GM18868 (cell line): Measurements from ENCODE around the gene MMP12.

ENCODE experiments used
- ATAC-seq: cut with Tn5 transposase; IDR thresholded peaks from one replicate; pipeline ENCODE4 v1.9.1; 2021; ENCODE audit warnings: mild to moderate bottlenecking, moderate library complexity; ENCODE audit not compliant: unreplicated experiment

Gene MMP12

DNA sequence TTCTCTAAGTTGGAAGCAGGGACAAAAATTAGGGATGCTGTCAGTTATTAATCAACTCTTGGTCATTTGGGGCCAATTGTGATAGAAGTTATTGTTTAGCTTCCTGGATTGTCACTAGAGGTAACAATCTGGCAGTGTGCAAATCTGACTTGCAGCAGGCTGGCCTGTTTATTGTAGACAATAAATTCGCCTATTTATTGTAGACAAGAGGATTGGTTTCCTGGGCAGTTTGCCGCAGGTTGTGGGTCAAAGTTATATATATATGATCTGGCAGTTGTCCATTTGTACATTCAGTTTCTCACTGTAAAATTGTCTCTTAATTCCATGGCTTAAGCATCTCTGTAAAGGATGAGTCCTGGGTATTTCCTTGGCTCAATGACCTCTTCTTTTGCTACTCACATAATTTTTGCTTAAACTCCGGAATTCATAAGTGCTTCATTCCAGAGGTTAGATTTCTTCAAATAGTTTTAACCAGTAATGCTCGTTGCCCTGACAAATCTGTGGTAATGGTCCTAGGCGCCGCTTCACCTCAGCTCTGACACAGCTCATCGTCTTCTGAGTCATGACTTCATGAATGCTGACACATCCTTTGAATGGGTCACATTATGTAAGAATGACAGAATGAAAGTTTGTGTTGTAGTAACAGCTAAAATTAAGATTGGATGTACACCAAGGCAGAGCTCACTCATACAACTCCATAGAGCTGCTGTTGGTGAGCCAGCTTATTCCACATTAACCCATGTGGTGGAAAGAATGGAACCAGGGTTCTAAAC is 23.6 kb downstream of the MMP12 start:
- no peak for ATAC-seq

DNA sequence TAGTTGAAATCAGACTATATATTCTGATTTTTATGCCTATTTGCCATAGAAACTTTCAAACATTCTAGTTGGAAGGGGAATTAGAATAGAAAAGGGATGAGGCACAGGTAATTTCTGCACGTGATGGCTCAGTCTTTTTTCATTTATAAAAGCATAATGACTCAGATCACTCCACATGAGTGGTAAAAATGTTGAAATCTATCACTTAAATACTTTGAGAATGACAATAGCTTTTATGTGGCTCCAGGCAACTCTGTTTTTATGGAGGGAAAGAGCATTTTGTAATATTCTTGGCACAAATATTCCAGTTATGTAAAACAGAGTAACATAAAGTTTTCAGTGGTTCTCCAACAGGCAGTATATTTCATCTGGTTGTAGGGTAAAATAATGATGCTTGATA is 25.5 kb downstream of the MMP12 start:
- no peak for ATAC-seq

DNA sequence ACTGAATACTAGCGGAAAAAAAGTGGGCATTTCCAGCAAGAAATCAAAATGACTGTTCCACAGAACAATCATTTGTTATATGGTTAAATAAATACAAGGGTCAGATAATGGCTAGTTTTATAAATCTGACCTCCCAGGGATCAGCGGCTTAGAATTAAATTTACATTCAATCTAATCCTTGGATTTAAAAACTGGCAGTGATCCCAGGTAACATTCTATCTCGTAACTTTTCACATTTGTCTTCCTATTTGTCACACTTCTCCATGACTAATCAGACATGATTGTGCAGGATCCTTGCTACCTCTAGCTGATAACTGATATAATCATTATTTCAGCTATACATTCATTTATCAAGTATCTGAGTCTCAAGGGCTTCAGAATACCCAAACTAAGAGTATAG is 28.5 kb downstream of the MMP12 start:
- ATAC-seq = no peak

DNA sequence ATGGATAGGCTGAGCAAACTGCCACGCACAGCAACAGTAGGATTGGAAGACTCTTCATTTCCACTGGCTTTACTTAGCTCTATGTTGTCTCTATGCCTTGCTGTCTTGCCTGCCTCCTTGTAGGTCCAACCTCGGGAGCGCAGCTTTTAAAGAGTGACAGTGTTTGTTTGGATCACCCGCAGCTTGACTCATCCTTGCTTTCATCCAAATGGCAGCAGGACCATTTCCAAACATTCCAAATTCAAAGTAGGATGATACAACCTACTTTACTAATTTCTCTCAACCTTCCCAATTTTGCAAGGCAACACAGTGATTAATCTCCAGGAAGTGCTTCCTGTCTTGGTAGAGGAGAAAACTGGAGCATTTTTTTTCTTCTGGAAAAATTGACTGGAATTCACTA is 31.3 kb downstream of the MMP12 start, which contains the start of gene MMP3:
TSS of gene MMP3 (minus strand) at position 121 of the 400 bp plus-strand sequence. CDS start at position 58, 63 bp downstream.
- ATAC-seq = no peak

DNA sequence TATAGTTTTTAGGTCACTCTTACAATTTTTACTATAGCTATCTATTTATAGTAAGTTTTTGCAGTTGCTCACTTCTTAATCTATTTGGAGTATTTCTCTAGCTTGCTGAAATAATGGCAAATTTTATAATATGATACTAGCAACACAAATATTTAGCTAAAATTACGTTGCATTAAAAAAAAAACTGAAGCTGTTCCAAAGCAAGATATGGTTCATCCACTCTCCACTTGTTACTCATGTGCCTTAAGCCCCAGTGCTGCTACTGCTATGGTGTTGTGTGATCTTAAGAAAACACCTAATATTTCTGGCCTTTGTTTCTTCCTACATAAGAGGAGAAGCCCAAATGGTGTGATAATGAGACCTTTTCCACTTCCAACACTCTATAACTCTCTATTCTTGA is 31.9 kb downstream of the MMP12 start:
- ATAC-seq = no peak

DNA sequence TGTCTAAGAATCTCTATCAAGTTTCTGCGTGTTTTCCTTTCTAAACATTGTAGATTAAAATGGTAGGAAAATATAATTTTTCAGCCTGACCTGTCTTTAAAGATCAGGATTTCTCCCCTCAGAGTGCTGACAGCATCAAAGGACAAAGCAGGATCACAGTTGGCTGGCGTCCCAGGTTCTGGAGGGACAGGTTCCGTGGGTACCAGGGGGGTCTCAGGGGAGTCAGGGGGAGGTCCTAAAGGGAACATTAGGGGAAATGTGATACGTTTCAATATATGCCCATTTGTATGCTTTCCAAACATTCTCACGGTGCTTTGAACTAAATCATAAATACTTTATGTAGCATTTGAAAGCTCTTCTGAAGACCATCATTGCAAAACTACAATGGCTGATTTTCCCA is 34.8 kb downstream of the MMP12 start:
- no peak for ATAC-seq

DNA sequence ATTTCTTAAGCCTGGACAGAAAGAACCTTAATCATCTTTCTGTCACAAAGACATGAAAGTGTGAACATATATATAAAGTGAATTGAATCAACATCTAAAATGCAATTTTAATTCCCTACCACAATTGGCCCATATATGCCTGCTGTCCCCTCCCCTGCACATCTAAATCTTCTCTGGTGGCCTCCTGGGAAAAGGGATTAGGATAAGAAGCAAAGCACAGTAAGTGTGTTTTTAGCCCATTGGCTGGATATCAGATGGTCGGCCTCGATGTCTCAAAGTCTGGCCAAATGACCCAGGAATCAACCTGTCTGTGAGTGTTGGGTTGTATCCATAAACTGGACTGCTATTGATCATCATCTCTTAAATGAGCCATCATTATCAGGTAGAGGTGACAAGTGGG is 37.1 kb downstream of the MMP12 start:
- no peak for ATAC-seq

DNA sequence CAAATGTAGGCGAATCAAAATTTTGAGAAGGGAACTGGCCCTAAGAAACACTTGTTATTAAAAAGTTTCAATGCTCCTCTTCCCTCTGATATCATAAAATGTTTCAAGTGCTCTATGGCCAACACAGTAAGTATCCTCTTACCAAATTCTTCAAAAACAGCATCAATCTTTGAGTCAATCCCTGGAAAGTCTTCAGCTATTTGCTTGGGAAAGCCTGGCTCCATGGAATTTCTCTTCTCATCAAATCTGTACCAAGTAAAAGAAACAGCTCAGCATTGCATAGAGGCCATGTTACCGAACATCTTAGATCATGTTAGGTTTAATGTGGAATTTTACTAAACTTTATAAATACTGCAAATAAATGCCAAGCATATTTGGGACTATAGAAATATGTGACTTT is 37.6 kb downstream of the MMP12 start:
- ATAC-seq = no peak

DNA sequence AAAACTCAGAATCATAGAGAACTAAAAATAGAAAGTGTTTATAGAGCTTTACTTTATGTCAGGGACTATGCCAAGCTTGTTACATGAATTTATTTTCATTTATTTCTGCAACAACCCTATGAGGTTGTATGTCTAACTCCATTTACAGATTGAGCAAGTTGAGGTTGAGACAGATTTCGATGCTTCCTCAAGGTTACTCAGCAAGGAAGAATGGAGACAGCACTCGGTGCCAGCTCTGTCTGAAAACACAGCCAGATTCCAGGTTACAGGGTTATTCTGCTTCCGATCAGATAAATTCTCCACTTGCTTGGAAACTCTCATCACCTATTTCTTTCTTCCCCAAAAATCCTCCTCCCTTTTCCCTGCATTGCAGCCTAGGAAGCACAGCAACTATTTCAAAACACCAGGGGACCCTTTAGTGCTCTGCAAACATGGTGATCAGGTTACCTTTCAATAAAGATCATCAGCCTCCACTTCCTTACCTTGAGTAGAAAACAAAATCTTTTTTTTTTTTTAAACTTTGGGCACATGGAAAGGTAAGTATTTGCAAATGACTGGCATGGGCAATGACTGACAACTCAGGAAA is 38.4 kb downstream of the MMP12 start:
- no peak for ATAC-seq

DNA sequence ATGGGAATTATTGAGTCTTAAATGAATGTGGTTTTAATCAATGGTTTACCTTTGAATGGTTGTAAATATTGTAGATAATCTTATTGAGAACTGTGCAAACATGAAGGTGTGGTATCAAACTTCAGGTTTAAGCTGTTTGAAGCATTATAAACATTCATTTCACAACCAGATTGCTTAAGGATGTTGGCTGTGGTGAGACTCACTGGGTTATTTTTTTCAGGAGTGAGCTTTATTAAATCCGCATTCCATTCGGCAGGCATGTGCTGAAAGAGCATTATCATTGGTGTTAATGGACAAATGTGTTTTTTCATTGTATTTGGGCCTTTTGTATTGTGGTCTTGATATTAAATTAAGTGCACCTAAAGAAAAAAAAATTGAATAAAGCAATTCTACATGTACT is 41.1 kb downstream of the MMP12 start:
- ATAC-seq = no peak

DNA sequence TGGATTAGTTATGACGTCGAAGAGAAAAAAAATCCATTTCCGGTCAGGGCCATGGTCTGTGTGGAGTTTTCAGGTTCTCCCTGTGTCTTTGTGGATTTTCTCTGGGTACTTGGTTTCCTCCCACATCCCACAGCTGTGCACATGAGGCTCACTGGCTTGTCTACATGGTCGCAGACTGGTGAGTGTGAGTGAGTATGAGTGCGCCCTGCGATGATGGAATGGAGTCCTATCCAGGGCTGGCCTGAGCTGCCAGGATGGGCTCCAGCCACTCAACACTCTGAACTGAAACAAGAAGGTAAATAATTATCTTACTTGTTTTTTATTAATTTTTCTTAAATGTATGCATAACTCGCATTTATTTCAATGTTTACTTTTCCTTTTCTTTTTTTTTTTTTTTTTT is 42.2 kb downstream of the MMP12 start:
- no peak for ATAC-seq

DNA sequence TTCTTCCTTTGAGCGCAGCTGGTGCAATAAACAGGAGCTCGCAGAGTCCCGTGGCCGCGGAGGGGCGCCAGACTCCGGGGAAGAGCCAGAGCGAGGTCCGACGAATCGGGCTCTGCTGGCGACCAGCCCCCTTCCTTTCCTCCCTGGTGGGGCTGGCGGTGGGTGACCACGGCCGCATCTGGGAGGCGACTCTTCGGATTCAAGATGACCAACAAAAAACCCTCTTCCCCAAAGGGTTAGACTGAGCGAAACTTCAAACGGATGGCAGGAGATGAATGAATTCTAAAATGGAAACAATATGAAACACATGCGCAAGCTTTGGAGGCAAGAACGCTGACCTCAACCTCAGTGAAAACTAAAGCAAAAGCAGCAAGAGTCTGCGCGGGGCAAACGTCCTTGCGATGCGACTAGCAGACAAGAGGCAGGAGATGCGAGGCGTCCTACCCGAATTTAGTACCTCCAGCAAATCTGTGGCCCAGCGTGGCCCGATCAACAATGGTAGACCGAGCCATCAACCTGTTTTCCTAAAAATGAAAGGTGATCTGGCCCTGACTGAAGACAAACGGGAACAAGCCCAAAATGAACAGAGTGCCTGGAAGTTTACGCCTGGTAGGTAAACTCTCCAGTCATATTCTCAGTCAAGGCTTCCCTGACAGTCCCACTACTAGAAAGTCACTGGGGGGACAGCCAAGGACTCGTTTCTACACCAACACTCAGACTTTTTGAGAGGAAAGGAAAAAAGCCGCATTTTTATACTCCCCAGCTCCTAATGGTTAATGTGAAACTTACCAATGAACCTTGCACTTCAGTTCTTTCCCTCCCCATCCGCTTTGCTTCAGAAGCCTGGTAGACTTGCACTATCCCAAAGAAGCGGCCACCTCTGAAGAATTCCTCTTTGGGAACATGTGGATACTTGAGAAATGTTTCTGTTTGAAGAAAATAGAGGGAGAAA is 43.0 kb downstream of the MMP12 start:
- no peak for ATAC-seq

DNA sequence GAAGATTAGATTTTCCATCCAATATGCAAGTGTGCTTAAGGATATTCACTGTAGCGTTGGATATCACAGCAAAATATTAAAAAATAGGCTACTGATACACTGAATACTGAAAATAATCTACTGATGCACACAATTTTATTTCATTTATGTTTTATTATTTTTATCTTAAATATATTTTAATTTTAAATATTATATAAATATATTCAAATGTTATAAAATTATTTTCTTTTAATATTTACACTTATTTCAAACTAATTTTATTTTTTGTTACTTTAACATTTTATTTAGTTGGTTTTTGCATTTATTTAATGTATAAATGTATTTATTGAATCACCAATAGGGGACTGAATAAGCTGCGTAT is 43.7 kb downstream of the MMP12 start:
- ATAC-seq = no peak

DNA sequence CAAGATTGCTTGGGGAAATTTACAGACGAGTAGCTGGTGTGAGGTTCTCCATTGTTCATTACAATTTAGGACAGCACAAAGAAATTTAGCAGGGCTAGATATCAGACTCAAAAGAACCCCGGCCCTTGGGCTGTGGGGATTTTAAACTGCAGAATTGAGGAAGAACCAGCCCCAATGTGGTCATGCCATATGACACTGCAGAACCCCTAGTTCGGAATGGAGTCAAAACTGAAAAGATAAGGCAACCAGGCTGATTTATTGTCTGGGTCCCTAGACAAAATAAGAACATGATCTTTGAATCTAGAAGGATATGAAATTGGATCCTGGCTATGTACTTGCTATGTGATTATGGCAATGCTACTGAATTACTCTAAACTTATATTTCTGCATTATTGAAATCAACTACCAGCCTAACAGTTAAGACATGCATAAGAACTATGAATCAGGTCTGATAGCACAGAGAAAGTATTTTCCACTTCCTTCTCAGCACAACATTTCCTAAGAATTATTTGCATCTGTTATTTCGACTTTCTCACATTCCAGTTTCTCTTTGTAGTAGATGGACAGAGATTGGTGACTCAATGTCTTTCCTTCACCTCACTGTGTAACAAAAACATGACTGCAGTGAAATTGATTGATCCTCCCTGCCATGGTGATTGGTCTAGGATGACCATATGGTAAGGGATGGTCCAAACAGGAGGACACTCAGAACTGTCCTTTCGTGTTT is 44.6 kb downstream of the MMP12 start:
- ATAC-seq = no peak

DNA sequence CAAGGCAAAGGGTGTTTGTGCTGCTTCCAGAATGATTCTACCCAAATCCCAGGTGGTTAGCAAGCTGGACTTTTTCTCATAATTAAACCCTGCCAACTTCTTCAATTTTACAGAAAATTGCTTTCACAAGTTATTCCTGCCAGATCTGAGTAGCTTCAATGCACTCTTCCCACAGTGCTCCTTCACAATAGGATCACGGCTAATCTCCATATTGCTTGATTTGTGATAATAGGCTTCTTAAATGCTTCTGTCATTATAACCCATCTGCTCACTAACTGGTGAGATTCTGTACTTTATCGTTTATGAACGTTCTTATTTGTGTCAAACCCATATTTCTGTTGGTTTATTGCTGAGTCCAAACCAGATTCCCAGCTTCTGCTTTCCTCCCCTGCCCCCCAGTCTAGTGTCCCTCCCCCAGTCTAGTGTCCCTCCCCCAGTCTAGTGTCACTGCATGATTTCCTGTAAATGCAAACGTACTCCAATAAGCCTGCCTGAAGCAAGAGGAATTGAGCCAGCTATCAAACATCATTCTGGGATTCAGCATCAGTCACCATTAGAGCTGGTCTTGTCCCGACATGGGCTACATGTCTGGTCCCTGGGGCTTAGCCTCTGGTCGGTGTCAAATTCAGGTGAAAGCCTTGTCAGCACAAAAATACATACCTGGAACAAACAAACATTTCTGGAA is 45.3 kb downstream of the MMP12 start:
- no peak for ATAC-seq

DNA sequence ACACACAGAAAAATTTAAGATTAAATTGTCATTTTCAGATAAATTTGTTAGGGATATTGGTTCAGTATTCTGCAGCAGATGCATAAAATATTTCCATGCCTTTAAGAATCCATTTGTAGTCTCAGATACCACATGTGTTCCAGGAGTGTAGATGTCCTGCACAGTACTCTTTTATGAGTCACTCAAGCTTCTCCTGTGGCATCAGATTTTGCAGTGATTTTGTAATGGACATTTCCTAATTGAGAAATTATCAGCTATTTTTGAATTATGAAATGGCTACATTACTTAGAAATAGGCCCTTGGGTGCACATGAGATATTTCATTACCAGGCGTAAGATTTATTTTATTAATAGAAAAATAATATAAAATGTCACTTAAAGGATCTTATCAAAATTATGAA is 50.2 kb downstream of the MMP12 start:
- no peak for ATAC-seq

DNA sequence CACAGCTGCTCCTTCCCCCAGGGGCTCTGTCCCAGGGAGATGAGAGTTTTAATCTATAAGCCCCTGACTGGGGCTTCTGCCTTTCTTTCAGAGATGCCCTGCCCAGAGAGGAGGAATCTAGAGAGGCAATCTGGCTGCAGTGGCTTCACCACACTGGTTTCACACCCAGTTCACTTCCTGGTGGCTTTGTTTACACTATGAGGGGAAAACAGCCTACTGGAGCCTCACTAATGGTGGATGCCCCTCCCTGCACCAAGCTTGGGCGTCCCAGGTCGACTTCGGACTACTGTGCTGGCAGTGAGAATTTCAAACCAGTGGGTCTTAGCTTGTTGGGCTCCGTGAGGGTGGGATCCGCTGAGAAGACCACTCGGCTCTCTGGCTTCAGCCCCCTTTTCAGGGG is 55.3 kb downstream of the MMP12 start:
- ATAC-seq = no peak

DNA sequence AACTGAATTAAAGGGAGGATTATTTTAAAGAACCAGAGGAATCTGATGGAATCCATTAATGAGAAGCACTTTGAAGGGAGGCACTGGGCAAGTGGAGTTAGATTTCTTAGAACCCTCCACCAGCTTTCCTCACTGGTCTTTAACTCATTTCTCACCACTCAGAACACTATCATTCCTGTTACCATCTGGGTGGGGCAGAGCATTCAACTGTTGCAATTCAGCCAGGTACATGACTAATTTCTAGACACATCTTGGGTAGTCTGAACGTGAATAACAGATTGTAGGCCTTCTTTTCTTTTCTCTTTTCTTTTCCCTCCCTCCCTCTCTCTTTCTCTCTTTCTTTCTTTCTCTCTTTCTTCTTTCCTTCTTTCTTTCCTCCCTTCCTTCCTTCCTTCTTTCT is 61.3 kb downstream of the MMP12 start:
- no peak for ATAC-seq
